CD14-positive monocyte (primary cell): ENCODE measurements around the gene PIK3R6. TPM values are rescaled to one million over a fixed set of nuclear protein-coding genes. Genes with fewer than 3 reads are reported as not detected.
A peak's percentile ranks its signal among the peaks of the same experiment; 100 is the strongest.

Experiments
- DNase-seq, 3 donors: peaks; one replicate each; pipeline ENCODE4 v3.0.0-alpha.2; 2011 to 2022
- H2AFZ ChIP-seq: 2 replicates; pipeline ENCODE4 v1.6.0; 2012; ENCODE audit warnings: mild to moderate bottlenecking, low read depth, low read length, inconsistent platforms; ENCODE audit not compliant: insufficient read depth, poor library complexity, severe bottlenecking
- H3K27ac ChIP-seq, 2 donors: 1 replicate in 1 of 2; 2 replicates in 1 of 2; pipeline ENCODE4 v1.5.1; 2012 to 2013; ENCODE audit warnings: low read length in 2 of 2, control low read depth in 1 of 2, inconsistent platforms in 1 of 2, low read depth in 1 of 2, mild to moderate bottlenecking in 1 of 2
- H3K27me3 ChIP-seq, 2 donors: one replicate each; pipeline versions ENCODE4 v1.6.0 to v1.6.1; 2011 to 2013; ENCODE audit warnings: low read length in 2 of 2; ENCODE audit not compliant: control insufficient read depth in 2 of 2, insufficient read depth in 2 of 2
- H3K36me3 ChIP-seq, 2 donors: replicated peaks in 1 of 2; 1 replicate in 1 of 2; 2 replicates in 1 of 2; pipeline versions ENCODE4 v1.5.1 to v1.6.1; 2012 to 2013; ENCODE audit warnings: low read length in 2 of 2, control low read depth in 1 of 2, inconsistent platforms in 1 of 2, mild to moderate bottlenecking in 1 of 2; ENCODE audit not compliant: insufficient read depth in 2 of 2, control insufficient read depth in 1 of 2
- H3K4me1 ChIP-seq, 2 donors: 1 replicate in 1 of 2; 2 replicates in 1 of 2; pipeline versions ENCODE4 v1.5.1 to v1.6.1; 2012 to 2013; ENCODE audit warnings: low read length in 2 of 2, control low read depth in 1 of 2, inconsistent platforms in 1 of 2, mild to moderate bottlenecking in 1 of 2, moderate library complexity in 1 of 2; ENCODE audit not compliant: insufficient read depth in 2 of 2, control insufficient read depth in 1 of 2
- H3K4me2 ChIP-seq: replicated peaks from 2 replicates; pipeline ENCODE3; 2012; ENCODE audit warnings: low read length, moderate library complexity, mild to moderate bottlenecking; ENCODE audit not compliant: poor library complexity, severe bottlenecking; ENCODE audit errors: extremely low read depth
- H3K4me3 ChIP-seq, 3 experiments: fragments of 200-600 bp in 1 of 3; sonication (generic) in 1 of 3; replicated peaks in 1 of 3; 1 replicate in 2 of 3; 2 replicates in 1 of 3; pipeline ENCODE4 v1.5.1; 2011 to 2013; ENCODE audit warnings: low read length in 3 of 3, mild to moderate bottlenecking in 3 of 3, control low read depth in 2 of 3, low read depth in 2 of 3, inconsistent platforms in 1 of 3, moderate library complexity in 1 of 3
- H3K79me2 ChIP-seq: 2 replicates; pipeline ENCODE4 v1.6.0; 2012; ENCODE audit warnings: mild to moderate bottlenecking, control low read depth, inconsistent platforms, low read length, moderate library complexity; ENCODE audit not compliant: insufficient read depth
- H3K9ac ChIP-seq: 2 replicates; pipeline ENCODE4 v1.6.0; 2017; ENCODE audit warnings: low read length, mild to moderate bottlenecking; ENCODE audit not compliant: insufficient read depth, poor library complexity, severe bottlenecking
- H3K9me3 ChIP-seq, 2 donors: replicated peaks in 1 of 2; 1 replicate in 1 of 2; 2 replicates in 1 of 2; pipeline versions ENCODE4 v1.5.1 to v1.6.1; 2012 to 2013; ENCODE audit warnings: low read length in 2 of 2, control low read depth in 1 of 2; ENCODE audit not compliant: control insufficient read depth in 1 of 2, insufficient read depth in 1 of 2
- H4K20me1 ChIP-seq: 2 replicates; pipeline ENCODE4 v1.6.0; 2012; ENCODE audit warnings: mild to moderate bottlenecking, low read length, control low read depth, moderate library complexity; ENCODE audit not compliant: insufficient read depth
- H3K27ac Mint-ChIP-seq, 7 donors: one replicate each; pipeline ENCODE4 v1.8.0; 2020; ENCODE audit warnings: mild to moderate bottlenecking in 7 of 7, mixed read lengths in 7 of 7, moderate library complexity in 6 of 7, inconsistent platforms in 2 of 7
- H3K27me3 Mint-ChIP-seq, 3 donors: one replicate each; pipeline ENCODE4 v1.8.0; 2021 to 2022; ENCODE audit warnings: low read depth in 3 of 3, mild to moderate bottlenecking in 3 of 3, mixed read lengths in 3 of 3, moderate library complexity in 3 of 3, inconsistent platforms in 1 of 3
- H3K36me3 Mint-ChIP-seq, 2 donors: one replicate each; pipeline ENCODE4 v1.8.0; 2020; ENCODE audit warnings: mixed read lengths in 2 of 2, inconsistent platforms in 1 of 2, mild to moderate bottlenecking in 1 of 2
- H3K4me1 Mint-ChIP-seq: one replicate; pipeline ENCODE4 v1.8.0; 2020; ENCODE audit warnings: mild to moderate bottlenecking, mixed read lengths
- H3K4me3 Mint-ChIP-seq, 2 donors: one replicate each; pipeline ENCODE4 v1.8.0; 2020; ENCODE audit warnings: mild to moderate bottlenecking in 2 of 2, mixed read lengths in 2 of 2, moderate library complexity in 1 of 2
- H3K9me3 Mint-ChIP-seq, 7 donors: one replicate each; pipeline ENCODE4 v1.8.0; 2020 to 2022; ENCODE audit warnings: mixed read lengths in 7 of 7, mild to moderate bottlenecking in 6 of 7, moderate library complexity in 6 of 7, inconsistent platforms in 2 of 7
- WGBS: methylation state at CpG from one replicate; pipeline ENCODE4 v1.1.5; 2013; ENCODE audit warnings: missing lambda C conversion rate; ENCODE audit not compliant: insufficient coverage; 5-methylcytosine and 5-hydroxymethylcytosine counted together
- intact Hi-C, 2 donors: fragments of 100-400 bp; cut with micrococcal nuclease; formaldehyde crosslinking; loops; one replicate each; pipeline versions ENCODE4 v1.15.0 to v1.15.1; 2023
- polyA plus RNA-seq, 3 donors: library from polyadenylated mRNA; depleted of rRNA in 1 of 3; unstranded in 2 of 3; stranded (reverse) in 1 of 3; fragments of 300-500 nt in 2 of 3; fragments of >200 nt in 1 of 3; fragmentation: Illumina TruSeq in 2 of 3; gene quantifications; 1 replicate in 2 of 3; 2 replicates in 1 of 3; pipeline ENCODE4 v1.2.3, GENCODE V29; 2012 to 2021
- TF ChIP-seq, protein P1 (sequence below): fragments of 200-600 bp; IDR thresholded peaks from one replicate; pipeline ENCODE4 v1.8.0; 2022; ENCODE audit warnings: antibody characterized with exemption, mild to moderate bottlenecking

PIK3R6 gene
- polyA plus RNA-seq, 3 donors = 3.6 to 23.3 (median 5.8) TPM

DNA sequence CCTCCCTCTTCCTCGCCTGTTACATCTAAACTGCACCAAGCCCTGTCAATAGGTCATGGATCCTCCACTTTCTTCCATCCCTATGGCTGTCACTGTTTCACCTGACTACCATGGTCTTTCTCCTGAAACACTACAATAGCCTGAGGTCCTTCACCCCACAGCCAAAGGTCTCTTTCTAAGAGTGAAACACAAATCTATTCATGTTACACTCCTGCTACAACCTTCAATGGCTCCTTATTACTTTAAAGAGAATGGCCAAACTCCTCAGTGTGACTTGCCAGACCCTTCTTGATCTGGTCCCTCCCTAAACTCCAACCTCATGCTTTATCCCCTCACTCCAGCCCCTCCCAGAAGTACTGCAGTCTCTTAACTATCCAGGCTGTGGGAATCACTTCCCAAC lies 618 bp upstream of the PIK3R6 start:
- Histone ChIP-seq H4K20me1 (peaks cover 4% of the 10 kb centered on the region), H3K36me3 (peaks cover 4 to 10% of the 10 kb centered on the region in 2 donors), H3K27me3 (no peaks in the 10 kb centered on the region), H3K79me2 (peaks cover 45% of the 10 kb centered on the region), H3K4me2 (peak overlapping the region; percentile 79), H3K9me3 (no peaks in the 10 kb centered on the region), H3K4me3 (no peak overlapping the region), H3K9ac (no peak overlapping the region), H3K27ac (no peak overlapping the region), H2AFZ (no peak overlapping the region), H3K4me1 (peaks cover 48 to 59% of the 10 kb centered on the region in 2 donors)
- WGBS = 100% methylated on average over 1 of the region's 1 CpG
- Mint-ChIP-seq H3K27ac (peak overlapping the region in 5 of 7 donors; percentile 26 to 98 (median 93)), H3K4me1 (peaks cover 65% of the 10 kb centered on the region), H3K4me3 (peak overlapping the region; percentile 43 to 98), H3K9me3 (no peaks in the 10 kb centered on the region), H3K36me3 (peaks cover 18 to 25% of the 10 kb centered on the region in 2 donors), H3K27me3 (peaks cover 0 to 3% (median 0%) of the 10 kb centered on the region in 3 donors)
- DNase-seq = no peak
- intact Hi-C loops = no loop called here
- TF ChIP-seq, protein P1, sequence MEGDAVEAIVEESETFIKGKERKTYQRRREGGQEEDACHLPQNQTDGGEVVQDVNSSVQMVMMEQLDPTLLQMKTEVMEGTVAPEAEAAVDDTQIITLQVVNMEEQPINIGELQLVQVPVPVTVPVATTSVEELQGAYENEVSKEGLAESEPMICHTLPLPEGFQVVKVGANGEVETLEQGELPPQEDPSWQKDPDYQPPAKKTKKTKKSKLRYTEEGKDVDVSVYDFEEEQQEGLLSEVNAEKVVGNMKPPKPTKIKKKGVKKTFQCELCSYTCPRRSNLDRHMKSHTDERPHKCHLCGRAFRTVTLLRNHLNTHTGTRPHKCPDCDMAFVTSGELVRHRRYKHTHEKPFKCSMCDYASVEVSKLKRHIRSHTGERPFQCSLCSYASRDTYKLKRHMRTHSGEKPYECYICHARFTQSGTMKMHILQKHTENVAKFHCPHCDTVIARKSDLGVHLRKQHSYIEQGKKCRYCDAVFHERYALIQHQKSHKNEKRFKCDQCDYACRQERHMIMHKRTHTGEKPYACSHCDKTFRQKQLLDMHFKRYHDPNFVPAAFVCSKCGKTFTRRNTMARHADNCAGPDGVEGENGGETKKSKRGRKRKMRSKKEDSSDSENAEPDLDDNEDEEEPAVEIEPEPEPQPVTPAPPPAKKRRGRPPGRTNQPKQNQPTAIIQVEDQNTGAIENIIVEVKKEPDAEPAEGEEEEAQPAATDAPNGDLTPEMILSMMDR = no peak

DNA sequence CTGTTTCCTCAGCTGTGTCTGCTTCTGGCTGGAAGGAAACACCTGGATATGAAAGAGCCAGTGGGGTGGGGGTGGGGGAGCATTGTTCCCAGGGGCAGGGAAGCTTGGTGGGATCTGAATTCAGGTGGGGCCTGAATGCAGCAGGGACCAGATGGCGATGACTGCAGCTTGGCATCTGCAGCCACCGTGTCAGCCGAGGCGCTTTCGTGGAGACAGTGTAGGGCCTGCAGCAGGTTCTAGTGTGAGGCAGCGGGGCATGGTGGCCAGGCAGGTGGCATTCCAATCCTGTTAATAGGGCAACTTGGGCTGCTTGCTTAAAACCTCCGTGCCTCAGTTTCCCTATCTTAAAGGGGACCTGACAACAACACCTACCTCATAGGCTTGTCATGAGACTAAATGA lies 1.7 kb downstream of the PIK3R6 start:
- H3K27ac Mint-ChIP-seq = no peak overlapping the region
- H3K9me3 Mint-ChIP-seq = no peaks in the 10 kb centered on the region
- Histone ChIP-seq H3K36me3 (peaks cover 4 to 16% of the 10 kb centered on the region in 2 donors), H3K27ac (no peak overlapping the region), H3K4me3 (no peak overlapping the region), H3K79me2 (peaks cover 56% of the 10 kb centered on the region), H3K4me1 (peaks cover 57 to 69% of the 10 kb centered on the region in 2 donors), H3K27me3 (no peaks in the 10 kb centered on the region), H4K20me1 (peaks cover 4% of the 10 kb centered on the region), H3K9me3 (no peaks in the 10 kb centered on the region), H3K9ac (no peak overlapping the region), H3K4me2 (peak overlapping the region; percentile 20), H2AFZ (no peak overlapping the region)
- intact Hi-C loops = no loop called here
- peaks cover 75% of the 10 kb centered on the region for H3K4me1 Mint-ChIP-seq
- H3K27me3 Mint-ChIP-seq = peaks cover 0 to 1% (median 0%) of the 10 kb centered on the region in 3 donors
- 98% methylated on average over 6 of the region's 7 CpGs for WGBS
- peak overlapping the region in 1 of 2 donors; percentile 37 for H3K4me3 Mint-ChIP-seq
- TF ChIP-seq, protein P1 = no peak
- no peak for DNase-seq
- peaks cover 25 to 31% of the 10 kb centered on the region in 2 donors for H3K36me3 Mint-ChIP-seq
